ENCODE measurements around the gene GLT1D1. TPM values are rescaled to one million over a fixed set of nuclear protein-coding genes. Genes with fewer than 3 reads are reported as not detected.

GLT1D1 gene
- total RNA-seq, 2 experiments from 2014 or later = 0.32 to 0.49 TPM

DNA sequence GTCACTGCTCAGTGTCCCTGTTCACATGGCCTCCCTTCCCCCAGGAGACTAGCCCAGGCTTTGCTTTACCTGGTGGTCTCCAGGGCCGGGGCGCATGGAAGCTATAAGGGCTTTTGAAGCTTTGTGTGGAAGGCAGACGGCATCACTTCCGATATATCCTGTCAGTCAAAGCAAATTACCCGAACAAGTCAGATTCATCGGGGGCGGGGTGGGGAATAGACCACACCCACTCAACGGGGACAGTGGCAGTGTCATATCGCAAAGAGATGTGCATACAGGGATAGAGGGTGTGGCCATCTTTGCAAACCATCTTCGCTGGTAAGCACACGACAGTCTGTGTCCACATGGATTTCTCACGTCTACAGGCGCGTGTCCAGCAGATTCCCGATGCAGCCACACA, 127.3 kb downstream of the GLT1D1 start:
- Mint-ChIP-seq H3K4me3 (no peak overlapping the region), H3K27ac (no peak overlapping the region), H3K36me3 (ENCODE audit: low read depth) (no peaks in the 10 kb centered on the region), H3K4me1 (ENCODE audit: low read depth) (no peaks in the 10 kb centered on the region), H3K9me3 (no peaks in the 10 kb centered on the region), H3K27me3 (peaks cover 18% of the 10 kb centered on the region)
- no peak for TF ChIP-seq CTCF (IDR thresholded peaks at IDR 0.05)
- POLR2A ChIA-PET = no interaction called here
- CTCF ChIA-PET = no interaction called here
- DNase-seq = no peak
- intact Hi-C loops (cut with micrococcal nuclease) = no loop called here
- no peak for ATAC-seq

GRCh38 chr12:128981971-128982533, 128.8 kb downstream of the GLT1D1 start:
- ATAC-seq (no peak), DNase-seq (no peak)
- no peak overlapping the region for H3K4me3 Mint-ChIP-seq
- no peak overlapping the region for H3K27ac Mint-ChIP-seq
- H3K9me3 Mint-ChIP-seq = no peaks in the 10 kb centered on the region
- TF ChIP-seq CTCF (IDR thresholded peaks at IDR 0.05) = no peak
- H3K4me1 Mint-ChIP-seq (ENCODE audit: low read depth) = no peaks in the 10 kb centered on the region
- intact Hi-C loops (cut with micrococcal nuclease) = no loop called here
- H3K27me3 Mint-ChIP-seq = peaks cover 9% of the 10 kb centered on the region
- no peaks in the 10 kb centered on the region for H3K36me3 Mint-ChIP-seq (ENCODE audit: low read depth)
- POLR2A ChIA-PET = no interaction called here
- CTCF ChIA-PET = no interaction called here

DNA sequence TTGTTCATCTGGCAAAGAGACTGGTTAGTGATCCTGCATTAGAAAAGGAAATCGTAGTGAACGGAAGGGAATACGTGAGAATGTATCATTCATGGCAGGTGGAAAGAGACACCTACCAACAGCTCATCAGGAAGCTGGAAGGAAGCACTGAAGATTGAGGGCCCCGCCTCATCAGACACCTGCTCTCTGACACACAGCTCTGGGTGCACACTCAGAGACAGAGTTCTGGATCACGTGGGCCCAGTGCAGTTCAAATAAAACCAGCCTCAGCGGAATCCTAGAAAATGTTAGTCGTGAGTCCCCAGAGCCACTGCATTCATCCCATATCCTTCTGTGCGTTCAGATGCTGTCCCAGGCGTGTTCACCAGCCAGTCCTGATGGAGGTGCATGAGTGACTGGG, 129.7 kb downstream of the GLT1D1 start:
- H3K4me1 Mint-ChIP-seq (ENCODE audit: low read depth) = no peaks in the 10 kb centered on the region
- H3K4me3 Mint-ChIP-seq = no peak overlapping the region
- H3K9me3 Mint-ChIP-seq = no peaks in the 10 kb centered on the region
- TF ChIP-seq CTCF (IDR thresholded peaks at IDR 0.05) = no peak
- CTCF ChIA-PET = no interaction called here
- no peak overlapping the region for H3K27ac Mint-ChIP-seq
- DNase-seq (no peak), ATAC-seq (no peak)
- H3K27me3 Mint-ChIP-seq = peaks cover 9% of the 10 kb centered on the region
- intact Hi-C loops (cut with micrococcal nuclease) = no loop called here
- POLR2A ChIA-PET = no interaction called here
- H3K36me3 Mint-ChIP-seq (ENCODE audit: low read depth) = no peaks in the 10 kb centered on the region

DNA sequence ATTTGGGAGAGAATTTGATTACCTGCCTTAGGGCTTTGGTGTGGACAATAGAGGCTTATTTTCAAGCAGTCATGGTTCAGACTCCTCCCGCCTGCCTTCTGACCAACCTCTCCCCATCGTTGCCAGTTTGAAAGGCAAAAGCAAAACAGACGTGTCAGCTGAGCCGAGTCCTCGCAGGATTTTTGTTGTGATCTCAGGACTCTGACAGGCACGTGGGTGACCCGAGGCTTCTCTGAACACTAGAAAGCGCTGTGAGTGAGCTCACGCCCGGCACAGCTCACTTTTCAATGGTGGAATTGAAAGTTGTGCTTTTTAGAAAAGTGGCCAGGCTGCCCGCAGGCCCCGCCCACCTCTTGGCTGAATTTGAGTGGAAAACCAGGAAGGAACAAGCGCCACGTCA, 130.1 kb downstream of the GLT1D1 start:
- Mint-ChIP-seq H3K27me3 (peaks cover 8% of the 10 kb centered on the region), H3K27ac (no peak overlapping the region), H3K9me3 (no peaks in the 10 kb centered on the region), H3K4me3 (no peak overlapping the region), H3K36me3 (ENCODE audit: low read depth) (no peaks in the 10 kb centered on the region), H3K4me1 (ENCODE audit: low read depth) (no peaks in the 10 kb centered on the region)
- ATAC-seq (no peak), DNase-seq (no peak)
- CTCF ChIA-PET = no interaction called here
- POLR2A ChIA-PET = no interaction called here
- intact Hi-C loops (cut with micrococcal nuclease) = no loop called here
- TF ChIP-seq CTCF (IDR thresholded peaks at IDR 0.05) = no peak

- H3K27me3 Mint-ChIP-seq = peaks cover 3% of the 10 kb centered on the region
Measured at GRCh38 chr12:128986957-128987356, 133.7 kb downstream of the GLT1D1 start.

More at GRCh38 chr12:128986957-128987356, 133.7 kb downstream of the GLT1D1 start:
- Mint-ChIP-seq H3K27ac (no peak overlapping the region), H3K36me3 (ENCODE audit: low read depth) (no peaks in the 10 kb centered on the region), H3K4me3 (no peak overlapping the region), H3K9me3 (no peaks in the 10 kb centered on the region), H3K4me1 (ENCODE audit: low read depth) (no peaks in the 10 kb centered on the region)
- ChIA-PET POLR2A (no interaction called here), CTCF (no interaction called here)
- no peak for DNase-seq
- no peak for ATAC-seq
- TF ChIP-seq CTCF (IDR thresholded peaks at IDR 0.05) = no peak
- intact Hi-C loops (cut with micrococcal nuclease) = no loop called here
